ENCODE data around the gene RUSC2.

The RUSC2 gene, protein sequence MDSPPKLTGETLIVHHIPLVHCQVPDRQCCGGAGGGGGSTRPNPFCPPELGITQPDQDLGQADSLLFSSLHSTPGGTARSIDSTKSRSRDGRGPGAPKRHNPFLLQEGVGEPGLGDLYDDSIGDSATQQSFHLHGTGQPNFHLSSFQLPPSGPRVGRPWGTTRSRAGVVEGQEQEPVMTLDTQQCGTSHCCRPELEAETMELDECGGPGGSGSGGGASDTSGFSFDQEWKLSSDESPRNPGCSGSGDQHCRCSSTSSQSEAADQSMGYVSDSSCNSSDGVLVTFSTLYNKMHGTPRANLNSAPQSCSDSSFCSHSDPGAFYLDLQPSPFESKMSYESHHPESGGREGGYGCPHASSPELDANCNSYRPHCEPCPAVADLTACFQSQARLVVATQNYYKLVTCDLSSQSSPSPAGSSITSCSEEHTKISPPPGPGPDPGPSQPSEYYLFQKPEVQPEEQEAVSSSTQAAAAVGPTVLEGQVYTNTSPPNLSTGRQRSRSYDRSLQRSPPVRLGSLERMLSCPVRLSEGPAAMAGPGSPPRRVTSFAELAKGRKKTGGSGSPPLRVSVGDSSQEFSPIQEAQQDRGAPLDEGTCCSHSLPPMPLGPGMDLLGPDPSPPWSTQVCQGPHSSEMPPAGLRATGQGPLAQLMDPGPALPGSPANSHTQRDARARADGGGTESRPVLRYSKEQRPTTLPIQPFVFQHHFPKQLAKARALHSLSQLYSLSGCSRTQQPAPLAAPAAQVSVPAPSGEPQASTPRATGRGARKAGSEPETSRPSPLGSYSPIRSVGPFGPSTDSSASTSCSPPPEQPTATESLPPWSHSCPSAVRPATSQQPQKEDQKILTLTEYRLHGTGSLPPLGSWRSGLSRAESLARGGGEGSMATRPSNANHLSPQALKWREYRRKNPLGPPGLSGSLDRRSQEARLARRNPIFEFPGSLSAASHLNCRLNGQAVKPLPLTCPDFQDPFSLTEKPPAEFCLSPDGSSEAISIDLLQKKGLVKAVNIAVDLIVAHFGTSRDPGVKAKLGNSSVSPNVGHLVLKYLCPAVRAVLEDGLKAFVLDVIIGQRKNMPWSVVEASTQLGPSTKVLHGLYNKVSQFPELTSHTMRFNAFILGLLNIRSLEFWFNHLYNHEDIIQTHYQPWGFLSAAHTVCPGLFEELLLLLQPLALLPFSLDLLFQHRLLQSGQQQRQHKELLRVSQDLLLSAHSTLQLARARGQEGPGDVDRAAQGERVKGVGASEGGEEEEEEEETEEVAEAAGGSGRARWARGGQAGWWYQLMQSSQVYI (N-terminal part only)

DNA sequence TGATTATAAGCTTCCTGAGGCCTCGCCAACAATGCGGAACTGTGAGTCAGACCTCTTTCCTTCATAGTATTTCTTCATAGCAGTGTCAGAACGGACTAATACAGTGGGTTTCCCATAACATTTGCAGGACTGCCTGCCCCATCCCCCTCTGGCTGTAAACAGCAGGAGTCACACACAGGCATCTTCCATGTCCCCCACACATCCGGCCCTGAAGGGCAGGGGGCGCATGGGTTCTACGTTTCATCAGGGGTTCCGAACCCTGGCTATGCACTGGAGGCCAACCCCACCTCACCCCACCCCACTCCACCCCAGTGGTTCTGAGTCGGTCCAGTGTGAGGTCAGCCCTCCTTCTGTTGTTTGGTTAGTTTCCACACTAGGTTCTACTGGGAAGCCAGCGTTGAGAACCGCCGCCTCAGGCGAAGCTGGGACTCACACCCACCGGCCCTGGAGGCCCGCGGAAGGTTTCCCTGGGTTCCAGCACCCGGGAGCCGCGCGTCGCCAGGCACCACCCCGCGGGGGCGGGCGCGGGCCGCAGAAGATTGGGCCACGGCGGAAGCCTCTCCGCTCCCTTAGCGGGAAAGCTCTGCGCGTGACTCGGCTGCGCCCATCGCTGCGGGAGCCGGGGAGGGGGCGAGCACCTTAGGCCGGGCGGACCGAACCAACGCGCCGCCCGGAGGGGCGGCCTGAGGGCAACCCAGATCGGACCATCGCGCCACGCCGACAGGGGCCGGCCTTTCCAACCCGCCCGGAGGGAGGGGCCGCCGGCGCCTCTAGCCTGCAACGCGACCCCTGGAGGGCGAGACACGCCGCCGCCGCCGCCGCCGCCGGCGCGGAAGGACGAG, at the start of gene RUSC2:
Gene RUSC2, plus strand, starts transcription at position 799 of the 842 bp plus-strand sequence. CDS start 56,411 bp downstream, outside the sequence.
- peak; percentile 89 for DNase-seq

DNA sequence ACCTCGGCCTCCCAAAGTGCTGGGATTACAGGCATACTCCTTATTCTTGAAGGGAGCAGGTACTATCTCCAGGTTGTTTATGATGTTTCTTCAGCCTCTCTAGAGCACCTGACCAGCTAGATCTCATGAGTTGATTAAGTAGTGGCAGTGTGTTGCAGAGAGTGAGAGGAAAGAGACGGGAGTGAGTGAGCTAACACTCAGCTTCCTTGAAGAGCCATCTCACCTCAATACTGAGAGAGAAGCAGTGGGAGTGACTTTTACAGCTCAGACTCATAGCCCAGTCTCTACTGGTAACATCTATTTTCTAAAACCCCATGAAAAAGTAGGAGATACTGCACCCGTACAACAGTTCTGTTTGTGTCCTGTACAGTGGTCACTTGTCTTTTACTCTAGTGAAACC, 43.9 kb upstream of the RUSC2 start:
- no peak for DNase-seq

- no peak for DNase-seq
These were observed 41.4 kb upstream of the RUSC2 start for GRCh38 chr9:35448496-35448895.

GRCh38 chr9:35452481-35452880, 37.4 kb upstream of the RUSC2 start:
- no peak for DNase-seq

DNA sequence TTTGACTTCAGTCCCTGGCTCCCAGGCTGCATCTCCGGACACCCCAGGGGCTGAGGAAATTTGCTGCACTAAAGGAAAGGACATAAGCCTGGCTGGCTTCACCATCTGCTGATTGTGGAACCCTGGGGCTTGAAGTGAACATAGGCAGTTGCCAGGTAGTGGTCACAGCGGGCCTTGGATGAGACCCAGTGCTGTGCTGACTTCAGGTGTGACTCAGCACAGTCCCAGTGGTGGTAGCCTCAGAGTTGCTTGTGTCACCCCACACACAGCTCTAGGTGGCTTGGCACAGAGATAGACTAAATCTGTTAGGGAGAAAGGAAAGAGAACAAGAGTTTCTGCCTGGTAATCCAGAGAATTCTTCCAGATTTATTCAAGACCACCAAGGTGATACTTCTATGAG, 36.1 kb upstream of the RUSC2 start:
- no peak for DNase-seq

DNA sequence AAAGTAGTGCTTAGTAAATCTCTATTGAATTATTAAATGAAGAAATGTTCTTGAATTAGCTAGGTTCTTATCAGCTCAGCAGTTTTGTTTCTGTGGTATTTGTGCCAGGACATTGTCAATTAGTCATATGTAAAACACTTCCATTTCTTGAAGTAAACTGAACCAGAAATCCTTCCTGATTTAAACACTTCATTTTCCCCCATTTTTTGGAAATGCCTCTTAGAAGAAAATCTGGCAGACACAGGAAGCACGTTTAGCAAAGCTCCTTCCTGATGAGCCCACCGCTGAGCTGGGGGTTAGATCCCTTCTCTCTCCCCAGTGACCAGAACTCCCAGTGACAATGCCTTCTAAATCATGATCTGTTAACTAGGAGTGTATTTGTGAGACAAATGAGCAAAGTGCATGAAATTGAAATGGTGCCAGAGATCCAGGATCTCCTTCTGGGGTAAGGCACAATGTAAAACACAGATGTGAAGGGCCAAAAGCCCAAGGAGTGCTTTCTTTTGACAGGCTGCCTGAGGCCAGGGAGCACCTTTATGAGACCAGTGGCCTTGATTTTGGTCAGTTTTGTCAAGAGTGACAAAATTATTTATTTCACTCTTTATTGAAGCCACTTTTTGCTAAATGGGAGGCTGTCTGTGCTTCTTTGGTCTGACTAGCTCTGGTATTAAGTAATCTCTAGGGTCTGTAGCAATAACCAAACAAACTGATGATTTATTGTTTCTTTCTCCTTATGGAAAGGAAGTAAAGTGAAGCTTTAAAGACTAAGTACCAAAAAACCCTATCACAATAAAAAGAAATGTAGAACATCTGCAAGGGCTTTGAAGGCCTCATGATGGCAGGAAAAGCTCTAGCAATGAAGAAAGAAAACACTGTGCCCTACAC, 25.5 kb upstream of the RUSC2 start:
- no peak for DNase-seq

- DNase-seq: no peak
These were observed 19.6 kb upstream of the RUSC2 start for GRCh38 chr9:35470340-35470739.

DNA sequence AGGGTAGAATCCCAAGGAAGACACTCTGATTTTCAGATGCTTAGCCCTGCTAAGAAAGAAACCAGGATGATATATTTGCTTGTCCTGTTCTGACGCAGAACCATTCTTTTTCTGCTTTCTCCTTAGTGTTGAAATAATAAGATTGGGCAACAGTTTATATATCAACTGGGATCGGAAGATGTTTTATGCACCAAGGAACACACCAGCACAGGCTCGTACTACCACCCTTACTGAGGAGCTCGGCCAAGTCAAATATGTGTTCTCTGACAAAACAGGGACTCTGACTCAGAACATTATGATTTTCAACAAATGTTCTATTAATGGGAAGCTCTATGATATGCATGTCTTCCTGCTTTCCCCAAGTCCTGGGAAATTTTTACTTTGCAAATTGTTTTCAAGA, 19.0 kb upstream of the RUSC2 start:
- DNase-seq: peak; percentile 31

- DNase-seq: no peak
These were observed 13.3 kb upstream of the RUSC2 start for GRCh38 chr9:35476596-35476995.

GRCh38 chr9:35477211-35477855, 12.6 kb upstream of the RUSC2 start:
- peak; percentile 86 for DNase-seq

- no peak for DNase-seq
These were observed 11.0 kb upstream of the RUSC2 start for GRCh38 chr9:35478871-35479270.

DNA sequence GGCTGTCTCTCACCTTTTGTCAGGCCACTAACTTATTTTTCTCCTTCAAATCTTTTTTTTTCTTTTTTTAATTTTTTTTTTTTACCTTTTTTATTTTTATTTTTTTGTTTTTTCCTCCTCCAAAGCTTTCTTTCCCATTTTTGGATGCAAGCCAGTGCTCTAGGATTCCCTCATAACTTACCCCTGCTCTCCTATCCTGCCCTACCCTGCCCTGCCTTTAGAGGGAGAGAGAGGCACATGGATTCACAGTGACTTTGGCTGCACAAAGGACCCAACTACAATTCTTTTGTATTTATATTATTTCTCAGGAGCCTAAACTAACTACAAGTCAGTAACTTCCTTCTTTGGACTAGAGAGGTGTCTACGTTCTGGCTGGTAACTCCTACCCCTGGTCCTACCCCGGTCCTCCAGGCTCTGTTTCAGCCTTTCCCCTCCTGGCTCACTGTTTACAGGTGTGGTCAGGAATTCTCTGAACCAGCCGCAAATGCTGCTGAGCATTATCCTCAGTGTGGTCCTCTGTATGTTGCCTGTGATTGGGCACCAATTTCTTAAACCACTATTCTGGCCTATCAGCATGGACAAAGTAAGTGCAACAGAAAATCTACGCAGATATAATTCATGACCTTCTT, 8.4 kb upstream of the RUSC2 start:
- peak; percentile 79 for DNase-seq

DNA sequence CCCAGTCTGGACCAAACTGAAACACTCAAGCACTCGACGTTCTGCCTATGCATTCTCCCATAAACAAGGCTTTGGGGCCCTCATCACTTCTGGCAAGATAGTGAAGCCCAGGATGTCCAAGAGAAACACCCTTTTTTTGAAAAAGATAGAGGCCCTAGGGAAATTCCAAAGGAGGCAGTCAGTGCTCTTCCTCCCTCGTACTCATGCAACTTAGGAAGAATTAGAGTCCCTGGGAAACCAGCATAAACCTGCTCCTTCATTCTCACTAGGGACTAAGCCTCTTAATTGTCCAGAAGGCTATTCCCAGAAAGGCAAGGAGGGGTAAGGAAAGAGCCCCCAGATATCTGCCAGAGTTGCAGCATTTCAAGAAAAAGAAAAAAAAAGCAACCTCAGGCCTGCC, 7.8 kb upstream of the RUSC2 start:
- no peak for DNase-seq

GRCh38 chr9:35484406-35484805, 5.5 kb upstream of the RUSC2 start:
- DNase-seq: no peak

DNA sequence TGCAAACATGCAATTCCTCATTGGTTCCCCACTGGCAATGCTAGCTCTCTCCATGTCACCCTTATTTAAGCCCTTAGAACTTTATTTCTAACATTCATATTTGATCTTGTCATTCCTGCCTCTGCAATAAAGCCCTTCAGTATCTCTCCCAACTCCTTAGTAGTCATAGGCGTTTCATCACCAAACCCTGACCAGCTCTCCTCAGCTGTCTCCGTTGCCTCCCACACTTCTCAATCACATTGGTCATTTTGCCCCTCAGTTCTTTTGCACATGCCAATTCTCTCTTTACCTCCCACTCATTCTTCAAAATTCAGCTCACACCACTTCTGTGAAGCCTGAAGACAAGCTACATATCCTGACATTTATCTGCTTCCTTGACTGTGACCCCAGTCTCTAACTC, 2.8 kb upstream of the RUSC2 start:
- no peak for DNase-seq

GRCh38 chr9:35488021-35488420, 1.9 kb upstream of the RUSC2 start:
- DNase-seq: peak; percentile 81

DNA sequence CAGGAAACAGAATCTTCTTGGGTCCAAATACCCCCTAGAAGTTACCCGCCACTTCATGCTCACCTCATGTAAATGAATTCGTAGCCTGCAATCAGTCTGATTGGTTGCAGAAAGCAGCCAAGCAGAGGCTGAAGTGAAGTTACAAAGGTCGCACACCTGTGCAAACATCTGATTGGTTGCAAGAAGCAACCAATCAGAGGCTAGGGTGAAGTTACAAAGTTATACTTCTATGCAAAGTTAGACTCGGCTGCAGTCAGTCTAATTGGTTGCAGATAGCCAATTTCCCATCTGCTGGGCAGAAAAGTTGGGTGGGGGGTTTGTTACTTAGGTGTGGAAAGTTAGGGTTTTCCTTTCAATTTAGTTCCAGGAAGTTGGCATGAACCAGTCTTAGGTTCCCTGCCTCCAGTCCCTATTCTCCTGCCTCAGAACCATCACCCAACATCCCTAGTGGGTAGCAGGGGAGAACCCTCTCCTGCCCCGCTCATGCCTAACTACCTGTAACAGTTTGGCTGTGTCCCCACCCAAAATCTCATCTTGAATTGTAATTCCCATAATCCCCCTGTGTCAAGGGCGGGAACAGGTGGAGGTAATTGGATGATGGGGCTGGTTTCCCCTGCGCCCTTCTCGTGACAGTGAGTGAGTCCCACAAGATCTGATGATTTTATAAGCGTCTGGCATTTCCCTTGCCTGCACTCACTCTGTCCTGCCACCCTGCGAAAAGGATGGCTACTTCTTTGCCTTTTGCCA, 1.2 kb upstream of the RUSC2 start:
- DNase-seq: no peak

GRCh38 chr9:35490155-35490909, 421 bp downstream of the RUSC2 start:
- DNase-seq: no peak
